ENCODE measurements around the gene SLC12A3.

GRCh38 chr16:56870276-56870888 is 5.4 kb downstream of the SLC12A3 start:
- TF ChIP-seq CTCF (conservative IDR thresholded peaks at IDR 0.05) (no peak), ZFX (IDR thresholded peaks at IDR 0.05) (no peak)

Measured in C4-2B (cell line).